Activated CD4-positive, alpha-beta T cell treated with anti-CD3 and anti-CD28 coated beads for 4 hours (primary cell): ENCODE measurements around the gene TMEM201.

Source experiments
- DNase-seq, 2 donors: peaks; one replicate each; pipeline ENCODE4 v3.0.0-alpha.2; 2020

Gene TMEM201

GRCh38 chr1:9580942-9581341 lies 7.8 kb upstream of the TMEM201 start:
- DNase-seq: no peak

- no peak for DNase-seq
These were observed 2.5 kb upstream of the TMEM201 start for GRCh38 chr1:9586147-9586766.

- peak; percentile 24 to 40 for DNase-seq
These were observed 520 bp downstream of the TMEM201 start for GRCh38 chr1:9589144-9589718.

GRCh38 chr1:9589719-9590157 lies 1.0 kb downstream of the TMEM201 start:
- no peak for DNase-seq

GRCh38 chr1:9590201-9590600 lies 1.5 kb downstream of the TMEM201 start:
- no peak for DNase-seq

- DNase-seq: no peak
These were observed 2.4 kb downstream of the TMEM201 start for GRCh38 chr1:9590945-9591668.

GRCh38 chr1:9591669-9592509 lies 3.2 kb downstream of the TMEM201 start:
- DNase-seq: no peak

GRCh38 chr1:9592510-9593075 lies 3.9 kb downstream of the TMEM201 start:
- DNase-seq: no peak

- no peak for DNase-seq
These were observed 4.4 kb downstream of the TMEM201 start for GRCh38 chr1:9593147-9593491.

GRCh38 chr1:9593492-9594465 lies 5.1 kb downstream of the TMEM201 start:
- peak; percentile 15 to 35 for DNase-seq

GRCh38 chr1:9594471-9595155 lies 5.9 kb downstream of the TMEM201 start:
- no peak for DNase-seq

- no peak for DNase-seq
These were observed 6.7 kb downstream of the TMEM201 start for GRCh38 chr1:9595156-9595967.

GRCh38 chr1:9595968-9596340 lies 7.2 kb downstream of the TMEM201 start:
- DNase-seq: no peak

GRCh38 chr1:9596415-9597123 lies 7.9 kb downstream of the TMEM201 start:
- no peak for DNase-seq

GRCh38 chr1:9597361-9598315 lies 8.9 kb downstream of the TMEM201 start:
- no peak for DNase-seq

- DNase-seq: no peak
These were observed 9.6 kb downstream of the TMEM201 start for GRCh38 chr1:9598316-9598700.

GRCh38 chr1:9599741-9600140 lies 11.0 kb downstream of the TMEM201 start:
- DNase-seq: no peak
